Neural progenitor cell (in vitro differentiated cells): ENCODE data around the gene C22orf23.

Experiments used
- CTCF ChIP-seq: fragments of 200-600 bp; sonication (generic); IDR thresholded peaks from 2 replicates; pipeline ENCODE4 v1.5.1; 2017; ENCODE audit warnings: antibody characterized with exemption, mild to moderate bottlenecking
- EZH2 ChIP-seq: fragments of 200-600 bp; sonication (generic); IDR thresholded peaks from 2 replicates; pipeline ENCODE4 v1.6.1; 2017; ENCODE audit warnings: antibody characterized with exemption, mild to moderate bottlenecking, moderate library complexity
- EZH2phosphoT487 ChIP-seq: fragments of 200-600 bp; sonication (generic); IDR thresholded peaks from 2 replicates; pipeline ENCODE4 v1.6.1; 2017; ENCODE audit warnings: antibody characterized with exemption

GRCh38 chr22:37930270-37930951, 23.0 kb downstream of the C22orf23 start:
- TF ChIP-seq CTCF (peak; percentile 43), EZH2 (no peak), EZH2phosphoT487 (no peak)
